Measurements from ENCODE around the gene AJM1. TPM values are rescaled to one million over a fixed set of nuclear protein-coding genes. Genes with fewer than 3 reads are reported as not detected.

AJM1 gene
- polyA plus RNA-seq, 1 donor from 2014 or later: 1.5 TPM

DNA sequence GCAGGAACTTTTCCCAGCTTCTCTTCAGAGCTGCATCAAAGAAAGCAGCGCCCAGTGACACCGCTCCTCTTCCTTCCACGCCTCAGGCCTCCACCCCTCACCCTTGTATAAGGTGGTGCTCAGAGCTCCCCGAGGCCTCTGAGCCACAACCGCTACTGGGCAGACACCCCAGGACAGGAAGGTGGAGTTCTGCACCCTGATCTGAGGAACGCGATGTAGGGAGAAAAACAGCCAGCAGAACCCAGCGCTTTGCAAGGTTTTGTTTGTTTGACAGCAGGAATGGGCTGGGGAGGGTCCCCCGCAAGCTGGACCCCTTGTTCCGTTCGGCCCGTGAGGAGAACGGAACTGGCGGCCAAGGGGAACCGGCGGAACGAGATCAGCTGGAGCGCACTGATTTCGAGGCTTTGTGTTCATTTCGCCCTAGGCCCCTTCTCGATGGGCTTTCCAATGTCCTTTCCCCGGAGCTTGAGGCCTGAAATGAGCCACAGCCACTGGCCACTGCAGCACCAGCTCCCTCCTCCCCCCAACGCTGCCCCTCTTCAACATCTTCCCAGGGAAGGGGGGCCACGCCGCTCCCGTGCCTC, 19.7 kb downstream of the AJM1 start:
- Histone ChIP-seq H2AFZ (ENCODE audit: low read depth, low read length) (no peak overlapping the region), H3K4me2 (ENCODE audit: low read length) (no peak overlapping the region), H3F3A (ENCODE audit: insufficient read depth, low read length, poor library complexity, severe bottlenecking) (no peaks in the 10 kb centered on the region), H3K9me3 (ENCODE audit: low read length) (no peaks in the 10 kb centered on the region), H4K20me1 (ENCODE audit: insufficient read depth) (no peaks in the 10 kb centered on the region), H3K79me2 (replicated peaks; ENCODE audit: insufficient read depth, low read length) (peaks cover 21% of the 10 kb centered on the region), H3K27me3 (ENCODE audit: insufficient read depth, low read depth, low read length) (no peaks in the 10 kb centered on the region), H3K4me3 (ENCODE audit: low read length) (no peak overlapping the region), H3K36me3 (ENCODE audit: insufficient read depth, low read length) (no peaks in the 10 kb centered on the region), H3K27ac (ENCODE audit: low read length) (no peak overlapping the region), H3K9ac (ENCODE audit: low read length) (no peak overlapping the region), H3K9me2 (ENCODE audit: insufficient read depth, low read length) (no peaks in the 10 kb centered on the region)
- TF ChIP-seq, protein P1, sequence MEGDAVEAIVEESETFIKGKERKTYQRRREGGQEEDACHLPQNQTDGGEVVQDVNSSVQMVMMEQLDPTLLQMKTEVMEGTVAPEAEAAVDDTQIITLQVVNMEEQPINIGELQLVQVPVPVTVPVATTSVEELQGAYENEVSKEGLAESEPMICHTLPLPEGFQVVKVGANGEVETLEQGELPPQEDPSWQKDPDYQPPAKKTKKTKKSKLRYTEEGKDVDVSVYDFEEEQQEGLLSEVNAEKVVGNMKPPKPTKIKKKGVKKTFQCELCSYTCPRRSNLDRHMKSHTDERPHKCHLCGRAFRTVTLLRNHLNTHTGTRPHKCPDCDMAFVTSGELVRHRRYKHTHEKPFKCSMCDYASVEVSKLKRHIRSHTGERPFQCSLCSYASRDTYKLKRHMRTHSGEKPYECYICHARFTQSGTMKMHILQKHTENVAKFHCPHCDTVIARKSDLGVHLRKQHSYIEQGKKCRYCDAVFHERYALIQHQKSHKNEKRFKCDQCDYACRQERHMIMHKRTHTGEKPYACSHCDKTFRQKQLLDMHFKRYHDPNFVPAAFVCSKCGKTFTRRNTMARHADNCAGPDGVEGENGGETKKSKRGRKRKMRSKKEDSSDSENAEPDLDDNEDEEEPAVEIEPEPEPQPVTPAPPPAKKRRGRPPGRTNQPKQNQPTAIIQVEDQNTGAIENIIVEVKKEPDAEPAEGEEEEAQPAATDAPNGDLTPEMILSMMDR (IDR thresholded peaks at IDR 0.05; ENCODE audit: poor library complexity, severe bottlenecking): no peak
- TF ChIP-seq SMC3 (conservative IDR thresholded peaks at IDR 0.05; ENCODE audit: poor library complexity): no peak
- TF ChIP-seq, protein P2, sequence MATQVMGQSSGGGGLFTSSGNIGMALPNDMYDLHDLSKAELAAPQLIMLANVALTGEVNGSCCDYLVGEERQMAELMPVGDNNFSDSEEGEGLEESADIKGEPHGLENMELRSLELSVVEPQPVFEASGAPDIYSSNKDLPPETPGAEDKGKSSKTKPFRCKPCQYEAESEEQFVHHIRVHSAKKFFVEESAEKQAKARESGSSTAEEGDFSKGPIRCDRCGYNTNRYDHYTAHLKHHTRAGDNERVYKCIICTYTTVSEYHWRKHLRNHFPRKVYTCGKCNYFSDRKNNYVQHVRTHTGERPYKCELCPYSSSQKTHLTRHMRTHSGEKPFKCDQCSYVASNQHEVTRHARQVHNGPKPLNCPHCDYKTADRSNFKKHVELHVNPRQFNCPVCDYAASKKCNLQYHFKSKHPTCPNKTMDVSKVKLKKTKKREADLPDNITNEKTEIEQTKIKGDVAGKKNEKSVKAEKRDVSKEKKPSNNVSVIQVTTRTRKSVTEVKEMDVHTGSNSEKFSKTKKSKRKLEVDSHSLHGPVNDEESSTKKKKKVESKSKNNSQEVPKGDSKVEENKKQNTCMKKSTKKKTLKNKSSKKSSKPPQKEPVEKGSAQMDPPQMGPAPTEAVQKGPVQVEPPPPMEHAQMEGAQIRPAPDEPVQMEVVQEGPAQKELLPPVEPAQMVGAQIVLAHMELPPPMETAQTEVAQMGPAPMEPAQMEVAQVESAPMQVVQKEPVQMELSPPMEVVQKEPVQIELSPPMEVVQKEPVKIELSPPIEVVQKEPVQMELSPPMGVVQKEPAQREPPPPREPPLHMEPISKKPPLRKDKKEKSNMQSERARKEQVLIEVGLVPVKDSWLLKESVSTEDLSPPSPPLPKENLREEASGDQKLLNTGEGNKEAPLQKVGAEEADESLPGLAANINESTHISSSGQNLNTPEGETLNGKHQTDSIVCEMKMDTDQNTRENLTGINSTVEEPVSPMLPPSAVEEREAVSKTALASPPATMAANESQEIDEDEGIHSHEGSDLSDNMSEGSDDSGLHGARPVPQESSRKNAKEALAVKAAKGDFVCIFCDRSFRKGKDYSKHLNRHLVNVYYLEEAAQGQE (IDR thresholded peaks at IDR 0.05; ENCODE audit: borderline replicate concordance): no peak
- TF ChIP-seq RAD21 (conservative IDR thresholded peaks at IDR 0.05): no peak
- no peak for TF ChIP-seq TAF1 (IDR thresholded peaks at IDR 0.05; ENCODE audit: low read depth)
- TF ChIP-seq POLR2AphosphoS5 (IDR thresholded peaks at IDR 0.05): no peak
- no peak for TF ChIP-seq MXI1 (conservative IDR thresholded peaks at IDR 0.05; ENCODE audit: poor library complexity, severe bottlenecking)
- no peak for TF ChIP-seq EZH2 (IDR thresholded peaks at IDR 0.05; ENCODE audit: borderline replicate concordance, insufficient read depth, low read length, poor library complexity, severe bottlenecking)
- TF ChIP-seq EP300 (conservative IDR thresholded peaks at IDR 0.05; ENCODE audit: poor library complexity, severe bottlenecking): no peak

DNA sequence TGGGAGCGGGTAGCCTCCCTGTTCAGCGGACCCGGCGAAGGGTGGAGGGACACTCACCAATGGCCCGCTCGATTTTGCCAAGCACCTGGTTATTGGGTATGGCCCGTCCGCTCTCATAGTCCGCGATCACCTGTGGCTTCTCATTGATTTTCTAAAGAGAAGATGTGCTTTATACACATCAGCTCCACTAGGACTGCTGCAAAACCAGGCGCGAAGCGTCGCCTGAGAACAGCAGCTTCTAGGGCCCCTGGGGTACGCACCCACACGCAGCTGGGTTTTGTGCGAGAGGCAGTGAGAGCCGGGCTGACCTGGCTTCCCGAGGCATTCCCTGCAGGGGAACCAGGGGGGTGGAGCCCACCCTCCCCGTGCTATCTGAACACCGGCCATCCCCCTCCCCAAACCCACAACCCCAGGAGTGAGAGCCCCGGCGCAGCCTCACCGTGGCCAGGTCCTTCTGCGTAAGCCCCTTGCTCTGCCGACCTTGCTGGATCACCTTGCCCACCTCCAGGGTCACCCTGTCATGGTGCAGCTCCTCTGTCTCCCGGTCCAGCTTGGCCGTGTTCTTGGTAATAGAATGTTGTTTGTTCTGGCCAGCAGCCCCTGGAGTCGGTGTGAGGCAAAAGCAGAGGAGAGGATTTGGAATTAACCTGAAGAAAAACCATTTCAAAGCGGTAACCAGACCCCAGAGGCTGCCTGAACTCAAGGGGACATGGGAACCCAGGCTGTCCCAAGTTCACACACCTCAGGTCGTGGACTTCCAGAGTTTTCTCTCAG, 20.8 kb downstream of the AJM1 start:
- H3K4me2 ChIP-seq (ENCODE audit: low read length): no peak overlapping the region
- H4K20me1 ChIP-seq (ENCODE audit: insufficient read depth): no peaks in the 10 kb centered on the region
- H3K36me3 ChIP-seq (ENCODE audit: insufficient read depth, low read length): no peaks in the 10 kb centered on the region
- no peaks in the 10 kb centered on the region for H3K27me3 ChIP-seq (ENCODE audit: insufficient read depth, low read depth, low read length)
- H2AFZ ChIP-seq (ENCODE audit: low read depth, low read length): no peak overlapping the region
- TF ChIP-seq EZH2 (IDR thresholded peaks at IDR 0.05; ENCODE audit: borderline replicate concordance, insufficient read depth, low read length, poor library complexity, severe bottlenecking): no peak
- TF ChIP-seq, protein P1 (IDR thresholded peaks at IDR 0.05; ENCODE audit: poor library complexity, severe bottlenecking): no peak
- TF ChIP-seq RAD21 (conservative IDR thresholded peaks at IDR 0.05): no peak
- TF ChIP-seq POLR2AphosphoS5 (IDR thresholded peaks at IDR 0.05): no peak
- TF ChIP-seq TAF1 (IDR thresholded peaks at IDR 0.05; ENCODE audit: low read depth): no peak
- no peak for TF ChIP-seq MXI1 (conservative IDR thresholded peaks at IDR 0.05; ENCODE audit: poor library complexity, severe bottlenecking)
- no peak for TF ChIP-seq SMC3 (conservative IDR thresholded peaks at IDR 0.05; ENCODE audit: poor library complexity)
- no peak for TF ChIP-seq EP300 (conservative IDR thresholded peaks at IDR 0.05; ENCODE audit: poor library complexity, severe bottlenecking)
- TF ChIP-seq, protein P2 (IDR thresholded peaks at IDR 0.05; ENCODE audit: borderline replicate concordance): no peak
- peaks cover 21% of the 10 kb centered on the region for H3K79me2 ChIP-seq (replicated peaks; ENCODE audit: insufficient read depth, low read length)
- no peak overlapping the region for H3K9ac ChIP-seq (ENCODE audit: low read length)
- H3K9me2 ChIP-seq (ENCODE audit: insufficient read depth, low read length): no peaks in the 10 kb centered on the region
- H3K4me3 ChIP-seq (ENCODE audit: low read length): no peak overlapping the region
- no peaks in the 10 kb centered on the region for H3F3A ChIP-seq (ENCODE audit: insufficient read depth, low read length, poor library complexity, severe bottlenecking)
- no peak overlapping the region for H3K27ac ChIP-seq (ENCODE audit: low read length)
- H3K9me3 ChIP-seq (ENCODE audit: low read length): no peaks in the 10 kb centered on the region
